ENCODE measurements around the gene HEPHL1. TPM values are rescaled to one million over a fixed set of nuclear protein-coding genes. Genes with fewer than 3 reads are reported as not detected.

Gene HEPHL1
- total RNA-seq, 1 donor from 2014 or later, result not detected

DNA sequence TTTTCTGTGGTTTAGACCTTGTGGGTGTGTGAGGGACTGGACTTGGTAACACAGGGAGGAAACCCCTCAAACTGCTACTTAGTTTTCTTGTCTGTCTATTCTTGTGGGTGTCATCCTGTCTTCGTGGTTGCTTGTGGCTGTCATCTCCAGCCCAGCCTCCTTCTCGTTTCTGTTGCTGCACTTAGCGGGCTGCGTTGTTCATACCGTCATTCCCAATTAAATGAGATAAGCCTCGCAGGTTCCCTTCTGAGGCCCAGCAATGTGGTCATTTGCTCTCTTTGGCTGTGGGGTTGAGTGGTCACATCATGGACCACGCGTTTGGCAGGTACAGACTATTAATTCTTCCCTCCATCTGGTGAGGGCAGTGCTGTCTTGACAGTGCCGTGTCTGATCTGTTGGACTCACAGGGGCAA, 126.3 kb downstream of the HEPHL1 start:
- H3K4me3 Mint-ChIP-seq (ENCODE audit: low read depth), result no peak overlapping the region
- H3K27me3 Mint-ChIP-seq, result no peaks in the 10 kb centered on the region
- peaks cover 18% of the 10 kb centered on the region for H3K4me1 Mint-ChIP-seq (ENCODE audit: low read depth)
- no peak for DNase-seq (ENCODE audit: low spot score, unreplicated experiment)
- H3K9me3 Mint-ChIP-seq (ENCODE audit: low read depth), result no peaks in the 10 kb centered on the region
- no peak overlapping the region for H3K27ac Mint-ChIP-seq
- H3K36me3 Mint-ChIP-seq (ENCODE audit: insufficient read depth), result no peaks in the 10 kb centered on the region
- TF ChIP-seq CTCF (IDR thresholded peaks at IDR 0.05; ENCODE audit: unreplicated experiment), result no peak

DNA sequence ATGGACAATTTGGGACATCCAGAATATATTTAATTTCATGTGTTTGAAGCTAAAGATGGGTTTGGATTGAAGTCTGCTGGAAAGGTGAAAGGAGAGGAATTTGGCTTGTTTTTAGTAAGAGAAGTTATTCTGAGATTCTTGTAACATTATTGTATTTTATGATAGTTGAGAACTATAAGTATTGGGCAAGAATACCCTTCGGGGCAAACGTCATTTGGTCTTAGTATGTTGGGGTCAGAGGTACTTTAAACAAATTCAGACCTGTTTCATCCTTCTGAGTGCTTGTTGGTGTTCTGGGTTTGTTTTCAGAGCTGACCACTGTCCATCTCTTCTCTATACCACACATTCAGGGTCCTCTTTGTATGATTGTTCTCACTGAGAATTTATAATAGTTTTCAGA, 127.0 kb downstream of the HEPHL1 start:
- H3K27me3 Mint-ChIP-seq, result no peaks in the 10 kb centered on the region
- TF ChIP-seq CTCF (IDR thresholded peaks at IDR 0.05; ENCODE audit: unreplicated experiment), result no peak
- no peaks in the 10 kb centered on the region for H3K36me3 Mint-ChIP-seq (ENCODE audit: insufficient read depth)
- H3K4me3 Mint-ChIP-seq (ENCODE audit: low read depth), result no peak overlapping the region
- no peaks in the 10 kb centered on the region for H3K9me3 Mint-ChIP-seq (ENCODE audit: low read depth)
- H3K27ac Mint-ChIP-seq, result no peak overlapping the region
- H3K4me1 Mint-ChIP-seq (ENCODE audit: low read depth), result peaks cover 23% of the 10 kb centered on the region
- DNase-seq (ENCODE audit: low spot score, unreplicated experiment), result no peak

DNA sequence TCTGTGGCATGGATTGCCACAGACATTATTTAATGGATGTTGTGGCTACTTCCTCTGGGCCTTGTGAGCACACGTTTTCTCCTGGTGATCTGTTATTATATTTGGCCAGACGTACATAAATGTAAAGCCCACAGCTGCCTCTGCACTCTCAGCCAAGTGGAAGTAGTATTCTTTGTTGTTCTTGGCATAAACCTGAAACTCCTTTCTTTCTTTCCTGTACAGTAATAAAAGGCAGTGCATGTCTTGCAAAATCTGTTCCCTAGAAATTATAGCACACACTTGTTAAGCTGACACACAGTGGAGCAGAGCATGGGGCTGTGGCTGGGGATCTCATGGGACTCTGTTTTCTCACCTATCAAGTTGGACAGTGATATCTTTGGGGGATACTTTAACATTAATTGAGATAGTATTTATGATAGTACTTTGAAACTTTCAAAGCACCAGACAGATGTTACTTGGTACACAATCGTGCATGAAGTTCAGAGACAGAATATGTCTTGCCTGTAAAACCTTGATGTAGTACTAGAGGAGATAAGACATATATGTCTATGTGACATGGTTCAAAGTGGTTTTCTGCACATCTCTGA, 128.4 kb downstream of the HEPHL1 start:
- H3K4me1 Mint-ChIP-seq (ENCODE audit: low read depth), result peaks cover 31% of the 10 kb centered on the region
- no peaks in the 10 kb centered on the region for H3K9me3 Mint-ChIP-seq (ENCODE audit: low read depth)
- no peak overlapping the region for H3K4me3 Mint-ChIP-seq (ENCODE audit: low read depth)
- H3K27me3 Mint-ChIP-seq, result no peaks in the 10 kb centered on the region
- H3K27ac Mint-ChIP-seq, result no peak overlapping the region
- DNase-seq (ENCODE audit: low spot score, unreplicated experiment), result no peak
- no peak for TF ChIP-seq CTCF (IDR thresholded peaks at IDR 0.05; ENCODE audit: unreplicated experiment)
- no peaks in the 10 kb centered on the region for H3K36me3 Mint-ChIP-seq (ENCODE audit: insufficient read depth)

DNA sequence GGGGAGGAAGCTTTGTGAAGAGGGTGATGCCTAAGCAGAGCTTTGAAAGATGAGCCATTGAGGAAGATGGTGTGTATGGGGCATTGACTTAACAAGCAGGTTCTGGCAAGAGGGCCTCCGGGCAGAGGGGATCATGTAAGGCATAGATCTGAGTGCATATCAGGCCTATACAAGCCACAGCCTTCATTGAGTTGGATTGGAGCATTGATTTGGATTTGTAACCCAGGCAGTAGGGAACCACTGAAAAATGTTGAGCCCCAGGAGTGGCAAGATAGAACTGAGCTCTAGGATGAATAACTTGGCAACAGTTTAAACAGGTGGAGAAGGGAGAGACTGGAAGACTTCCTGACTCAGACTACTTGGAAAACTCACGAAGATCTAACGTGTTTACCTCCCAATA, 128.9 kb downstream of the HEPHL1 start:
- H3K27me3 Mint-ChIP-seq, result no peaks in the 10 kb centered on the region
- no peak overlapping the region for H3K4me3 Mint-ChIP-seq (ENCODE audit: low read depth)
- no peaks in the 10 kb centered on the region for H3K9me3 Mint-ChIP-seq (ENCODE audit: low read depth)
- no peak for DNase-seq (ENCODE audit: low spot score, unreplicated experiment)
- H3K36me3 Mint-ChIP-seq (ENCODE audit: insufficient read depth), result no peaks in the 10 kb centered on the region
- H3K4me1 Mint-ChIP-seq (ENCODE audit: low read depth), result peaks cover 31% of the 10 kb centered on the region
- H3K27ac Mint-ChIP-seq, result no peak overlapping the region
- TF ChIP-seq CTCF (IDR thresholded peaks at IDR 0.05; ENCODE audit: unreplicated experiment), result no peak

- Mint-ChIP-seq H3K4me1 (ENCODE audit: low read depth) (peaks cover 28% of the 10 kb centered on the region), H3K27ac (peak overlapping the region; percentile 9)
- no peak for DNase-seq (ENCODE audit: low spot score, unreplicated experiment)
Measured at GRCh38 chr11:94150704-94151685, 129.8 kb downstream of the HEPHL1 start.

More at GRCh38 chr11:94150704-94151685, 129.8 kb downstream of the HEPHL1 start:
- Mint-ChIP-seq H3K4me3 (ENCODE audit: low read depth) (no peak overlapping the region), H3K9me3 (ENCODE audit: low read depth) (no peaks in the 10 kb centered on the region), H3K27me3 (no peaks in the 10 kb centered on the region), H3K36me3 (ENCODE audit: insufficient read depth) (peaks cover 3% of the 10 kb centered on the region)
- TF ChIP-seq CTCF (IDR thresholded peaks at IDR 0.05; ENCODE audit: unreplicated experiment), result no peak
